HepG2 (cell line): ENCODE measurements around the gene GPA33. TPM values are rescaled to one million over a fixed set of nuclear protein-coding genes. Genes with fewer than 3 reads are reported as not detected.

Source experiments
- ATAC-seq: fragments of 200-7000 bp; cut with Tn5 transposase; 3 replicates; pipeline ENCODE4 v1.9.1; 2020; ENCODE audit warnings: mild to moderate bottlenecking, moderate library complexity
- BruUV-seq: library from RNA; stranded (reverse); fragments of 400-500 nt; replicated peaks from 2 replicates; lab custom pipeline; 2021; lab: Mats Ljungman, UMichigan
- CTCF ChIA-PET: fragments of 300-600 bp; formaldehyde crosslinking; extraction: SDS; loops from one replicate; lab custom pipeline; 2021; ENCODE audit warnings: low total read pairs, inconsistent platforms, low intra/inter-chr PET ratio; lab: Yijun Ruan, JAX
- POLR2A ChIA-PET: fragments of 350-600 bp; sonication (Branson Sonifier 250); formaldehyde crosslinking; loops from one replicate; lab custom pipeline; 2020; ENCODE audit warnings: antibody characterized with exemption, inconsistent platforms; lab: Yijun Ruan, JAX
- DNase-seq: peaks from one replicate; pipeline ENCODE4 v3.0.0-alpha.2; 2015; ENCODE audit warnings: low spot score
- FAIRE-seq: peaks from 3 replicates; lab custom pipeline; 2011; peaks lifted over from hg19 to GRCh38; lab: Jason Lieb, UNC
- H2AFZ ChIP-seq: one replicate; pipeline ENCODE4 v1.6.1; 2011; ENCODE audit warnings: low read length, inconsistent platforms
- H3K27ac ChIP-seq: fragments of 300-600 bp; 3 replicates; pipeline ENCODE4 v1.8.0; 2011; ENCODE audit warnings: mixed run types, mild to moderate bottlenecking, mixed read lengths, low read length, inconsistent platforms; ENCODE audit not compliant: insufficient read depth; ENCODE audit errors: extremely low read length
- H3K27me3 ChIP-seq, 2 experiments: fragments of 200-600 bp in 1 of 2; 2 replicates in 1 of 2; 3 replicates in 1 of 2; pipeline versions ENCODE4 v1.6.0 to v1.8.0; 2011; ENCODE audit warnings: low read length in 2 of 2, mild to moderate bottlenecking in 2 of 2, moderate library complexity in 2 of 2, inconsistent platforms in 1 of 2; ENCODE audit not compliant: insufficient read depth in 2 of 2, control insufficient read depth in 1 of 2
- H3K36me3 ChIP-seq, 2 experiments: fragments of 200-600 bp in 1 of 2; replicated peaks in 1 of 2; 2 replicates in 1 of 2; 3 replicates in 1 of 2; pipeline versions ENCODE4 v1.5.1 to v1.8.0; 2011; ENCODE audit warnings: low read length in 2 of 2, inconsistent platforms in 1 of 2; ENCODE audit not compliant: insufficient read depth in 2 of 2, control insufficient read depth in 1 of 2
- H3K4me1 ChIP-seq: 2 replicates; pipeline ENCODE4 v1.5.1; 2012; ENCODE audit warnings: low read length, inconsistent platforms; ENCODE audit not compliant: insufficient read depth
- H3K4me2 ChIP-seq: 2 replicates; pipeline ENCODE4 v1.6.0; 2011; ENCODE audit warnings: low read depth, low read length, inconsistent platforms
- H3K4me3 ChIP-seq, 3 experiments: fragments of 200-600 bp in 1 of 3; sonication (generic), shearing (Covaris generic) in 1 of 3; replicated peaks in 1 of 3; 2 replicates each; pipeline ENCODE4 v1.5.1; 2011 to 2016; ENCODE audit warnings: low read length in 3 of 3, inconsistent platforms in 2 of 3, low read depth in 2 of 3, mild to moderate bottlenecking in 2 of 3, control low read depth in 1 of 3, mixed read lengths in 1 of 3; ENCODE audit not compliant: insufficient read depth in 1 of 3
- H3K79me2 ChIP-seq: one replicate; pipeline ENCODE4 v1.6.1; 2011; ENCODE audit warnings: low read length, inconsistent platforms; ENCODE audit not compliant: insufficient read depth
- H3K9ac ChIP-seq: 2 replicates; pipeline ENCODE4 v1.6.0; 2011; ENCODE audit warnings: mild to moderate bottlenecking, low read depth, low read length, inconsistent platforms; ENCODE audit not compliant: insufficient read depth
- H3K9me3 ChIP-seq: 2 replicates; pipeline ENCODE4 v1.5.1; 2012; ENCODE audit warnings: mild to moderate bottlenecking, low read length
- H4K20me1 ChIP-seq: 2 replicates; pipeline ENCODE4 v1.6.0; 2011; ENCODE audit warnings: inconsistent platforms, mild to moderate bottlenecking, low read length, moderate library complexity; ENCODE audit not compliant: insufficient read depth
- ATAD3A ChIP-seq: sonication (generic); formaldehyde crosslinking; IDR thresholded peaks from 2 replicates; pipeline ENCODE4 v1.4.0; 2020; ENCODE audit warnings: missing genetic modification reagents
- ATF1 ChIP-seq: IDR thresholded peaks from 2 replicates; pipeline ENCODE4 v1.6.1; 2016; ENCODE audit warnings: mild to moderate bottlenecking, control low read depth
- HNRNPK ChIP-seq: fragments of 200-400 bp; formaldehyde crosslinking; IDR thresholded peaks from 2 replicates; pipeline ENCODE4 v1.6.1; 2018; ENCODE audit warnings: low read length, low read depth, moderate library complexity, mild to moderate bottlenecking; ENCODE audit not compliant: poor library complexity, severe bottlenecking
- HNRNPLL ChIP-seq: fragments of 200-400 bp; formaldehyde crosslinking; IDR thresholded peaks from 2 replicates; pipeline ENCODE4 v1.6.1; 2017; ENCODE audit warnings: mild to moderate bottlenecking, low read depth, low read length; ENCODE audit not compliant: poor library complexity, severe bottlenecking
- KLF16 ChIP-seq, 2 experiments: sonication (generic) in 1 of 2; formaldehyde crosslinking in 1 of 2; IDR thresholded peaks; 2 replicates each; pipeline versions ENCODE4 v1.6.1 to v1.8.0; 2016 to 2023; ENCODE audit warnings: missing genetic modification reagents in 2 of 2, missing compliant biosample characterization in 1 of 2
- MTA3 ChIP-seq: sonication (generic); formaldehyde crosslinking; IDR thresholded peaks from 2 replicates; pipeline ENCODE4 v1.4.0; 2020; ENCODE audit warnings: missing genetic modification reagents
- MYC ChIP-seq: sonication (generic); formaldehyde crosslinking; IDR thresholded peaks from 2 replicates; pipeline ENCODE4 v1.9.0; 2021; ENCODE audit warnings: missing genetic modification reagents, borderline replicate concordance
- ZFP41 ChIP-seq: sonication (generic); formaldehyde crosslinking; IDR thresholded peaks from 2 replicates; pipeline ENCODE4 v1.4.0; 2020; ENCODE audit warnings: mild to moderate bottlenecking, missing genetic modification reagents, borderline replicate concordance
- ZNF296 ChIP-seq: sonication (generic); formaldehyde crosslinking; conservative IDR thresholded peaks from 2 replicates; pipeline ENCODE4 v1.5.0; 2020; ENCODE audit warnings: mild to moderate bottlenecking, missing genetic modification reagents
- ZNF781 ChIP-seq: sonication (generic); formaldehyde crosslinking; IDR thresholded peaks from 2 replicates; pipeline ENCODE4 v1.5.1; 2020; ENCODE audit warnings: borderline replicate concordance, mild to moderate bottlenecking, missing genetic modification reagents; ENCODE audit errors: not compliant biosample characterization
- ZNF83 ChIP-seq: sonication (generic); formaldehyde crosslinking; IDR thresholded peaks from 2 replicates; pipeline ENCODE4 v1.4.0; 2020; ENCODE audit warnings: missing genetic modification reagents, mild to moderate bottlenecking, borderline replicate concordance
- ZNF879 ChIP-seq: sonication (generic); formaldehyde crosslinking; IDR thresholded peaks from 2 replicates; pipeline ENCODE4 v1.8.1; 2023; ENCODE audit warnings: missing genetic modification reagents
- ZSCAN29 ChIP-seq: sonication (generic); formaldehyde crosslinking; conservative IDR thresholded peaks from 2 replicates; pipeline ENCODE4 v1.4.0; 2020; ENCODE audit warnings: mild to moderate bottlenecking, missing genetic modification reagents
- WGBS: methylation state at CpG from one replicate; pipeline ENCODE4 v1.1.6; 2017; ENCODE audit warnings: low lambda C conversion rate; 5-methylcytosine and 5-hydroxymethylcytosine counted together
- in situ Hi-C: cut with HindIII; loops from 2 replicates; pipeline ENCODE4 v1.10.0; 2017; ENCODE audit warnings: low pct_unique_long_range_greater_than_20kb; ENCODE audit not compliant: extremely low pct_ligation_motif_present
- intact Hi-C: fragments of 100-400 bp; cut with micrococcal nuclease; formaldehyde crosslinking; loops from one replicate; pipeline ENCODE4 v1.10.0; 2022; ENCODE audit not compliant: unreplicated experiment
- polyA plus RNA-seq, 8 experiments: library from polyadenylated mRNA; depleted of rRNA in 3 of 8; stranded (reverse) in 7 of 8; unstranded in 1 of 8; fragments of >200 nt; fragmentation: Illumina TruSeq in 4 of 8; extraction: Trizol in 4 of 8; gene quantifications; 2 replicates each; pipeline versions ENCODE4 v1.2.1 to v1.2.3, GENCODE V29; 2011 to 2016; ENCODE audit warnings: low read depth in 4 of 8, missing spikeins in 1 of 8, mixed read lengths in 1 of 8; ENCODE audit not compliant: insufficient read depth in 1 of 8
- total RNA-seq, 5 experiments: library from RNA; depleted of rRNA; stranded (reverse); fragments of >200 nt; fragmentation: Illumina TruSeq; extraction: Trizol; gene quantifications; 2 replicates each; pipeline ENCODE4 v1.2.3, GENCODE V29; 2016; ENCODE audit warnings: low read depth in 1 of 5
- TF ChIP-seq, protein P1 (sequence below): IDR thresholded peaks from 2 replicates; pipeline ENCODE4 v1.6.1; 2012; ENCODE audit warnings: low read depth, low read length, improper control_type of control experiment
- TF ChIP-seq, protein P2 (sequence below): IDR thresholded peaks from 2 replicates; pipeline ENCODE4 v1.6.1; 2016; ENCODE audit warnings: missing genetic modification reagents, missing compliant biosample characterization
- TF ChIP-seq, protein P3 (sequence below): IDR thresholded peaks from 2 replicates; pipeline ENCODE4 v1.6.1; 2016; ENCODE audit warnings: low read depth
- TF ChIP-seq, protein P4 (sequence below): sonication (generic); formaldehyde crosslinking; IDR thresholded peaks from 2 replicates; pipeline ENCODE4 v1.4.0; 2020; ENCODE audit warnings: missing genetic modification reagents

GPA33 gene
- total and polyA plus RNA-seq, 2 of the 13 experiments (the other 11 are each of a cell fraction or from before 2014, with no cell fraction given) = not detected

GRCh38 chr1:167089939-167090313, 251 bp downstream of the GPA33 start:
- Histone ChIP-seq H4K20me1 (no peaks in the 10 kb centered on the region), H3K9me3 (no peaks in the 10 kb centered on the region), H3K79me2 (no peaks in the 10 kb centered on the region), H3K4me1 (no peaks in the 10 kb centered on the region), H3K4me3 (no peak overlapping the region), H3K9ac (no peak overlapping the region), H3K27me3 (peaks cover 6 to 13% of the 10 kb centered on the region in 2 experiments; a peak in 3 of 5 replicates), H3K27ac (no peak overlapping the region), H2AFZ (no peak overlapping the region), H3K36me3 (no peaks in the 10 kb centered on the region), H3K4me2 (no peak overlapping the region)
- FAIRE-seq = no peak
- no peak for ATAC-seq
- DNase-seq = no peak
- 57% methylated on average over 1 of the region's 2 CpGs for WGBS
- no TSS peak for BruUV-seq
- intact Hi-C loops (loop anchor here (10.0 kb wide), 1 partner anchor 615 kb away; no protein-coding TSS in a partner anchor), in situ Hi-C loops (no loop called here)
- CTCF ChIA-PET = no interaction called here
- POLR2A ChIA-PET = no interaction called here
- no peak for TF ChIP-seq HNRNPLL
- no peak for TF ChIP-seq MYC (CRISPR knock-in tag)
- TF ChIP-seq ZNF83 (CRISPR knock-in tag) = no peak
- TF ChIP-seq ZFP41 (CRISPR knock-in tag) = no peak
- TF ChIP-seq ATF1 = no peak
- TF ChIP-seq MTA3 = no peak
- no peak for TF ChIP-seq ZNF781 (CRISPR knock-in tag)
- TF ChIP-seq ZSCAN29 (CRISPR knock-in tag) = no peak
- TF ChIP-seq ZNF296 = no peak
- TF ChIP-seq, protein P1, sequence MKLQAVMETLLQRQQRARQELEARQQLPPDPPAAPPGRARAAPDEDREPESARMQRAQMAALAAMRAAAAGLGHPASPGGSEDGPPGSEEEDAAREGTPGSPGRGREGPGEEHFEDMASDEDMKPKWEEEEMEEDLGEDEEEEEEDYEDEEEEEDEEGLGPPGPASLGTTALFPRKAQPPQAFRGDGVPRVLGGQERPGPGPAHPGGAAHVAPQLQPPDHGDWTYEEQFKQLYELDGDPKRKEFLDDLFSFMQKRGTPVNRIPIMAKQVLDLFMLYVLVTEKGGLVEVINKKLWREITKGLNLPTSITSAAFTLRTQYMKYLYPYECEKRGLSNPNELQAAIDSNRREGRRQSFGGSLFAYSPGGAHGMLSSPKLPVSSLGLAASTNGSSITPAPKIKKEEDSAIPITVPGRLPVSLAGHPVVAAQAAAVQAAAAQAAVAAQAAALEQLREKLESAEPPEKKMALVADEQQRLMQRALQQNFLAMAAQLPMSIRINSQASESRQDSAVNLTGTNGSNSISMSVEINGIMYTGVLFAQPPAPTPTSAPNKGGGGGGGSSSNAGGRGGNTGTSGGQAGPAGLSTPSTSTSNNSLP = no peak
- TF ChIP-seq HNRNPK = no peak
- TF ChIP-seq, protein P2, sequence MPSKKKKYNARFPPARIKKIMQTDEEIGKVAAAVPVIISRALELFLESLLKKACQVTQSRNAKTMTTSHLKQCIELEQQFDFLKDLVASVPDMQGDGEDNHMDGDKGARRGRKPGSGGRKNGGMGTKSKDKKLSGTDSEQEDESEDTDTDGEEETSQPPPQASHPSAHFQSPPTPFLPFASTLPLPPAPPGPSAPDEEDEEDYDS (CRISPR knock-in tag) = no peak
- TF ChIP-seq ZNF879 (CRISPR knock-in tag) = no peak
- TF ChIP-seq KLF16 (CRISPR knock-in tag; IDR thresholded peaks at IDR 0.05) = no peak
- TF ChIP-seq, protein P3, sequence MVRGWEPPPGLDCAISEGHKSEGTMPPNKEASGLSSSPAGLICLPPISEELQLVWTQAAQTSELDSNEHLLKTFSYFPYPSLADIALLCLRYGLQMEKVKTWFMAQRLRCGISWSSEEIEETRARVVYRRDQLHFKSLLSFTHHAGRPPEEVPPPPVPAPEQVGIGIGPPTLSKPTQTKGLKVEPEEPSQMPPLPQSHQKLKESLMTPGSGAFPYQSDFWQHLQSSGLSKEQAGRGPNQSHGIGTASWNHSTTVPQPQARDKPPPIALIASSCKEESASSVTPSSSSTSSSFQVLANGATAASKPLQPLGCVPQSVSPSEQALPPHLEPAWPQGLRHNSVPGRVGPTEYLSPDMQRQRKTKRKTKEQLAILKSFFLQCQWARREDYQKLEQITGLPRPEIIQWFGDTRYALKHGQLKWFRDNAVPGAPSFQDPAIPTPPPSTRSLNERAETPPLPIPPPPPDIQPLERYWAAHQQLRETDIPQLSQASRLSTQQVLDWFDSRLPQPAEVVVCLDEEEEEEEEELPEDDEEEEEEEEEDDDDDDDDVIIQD (CRISPR knock-in tag) = no peak
- TF ChIP-seq, protein P4, sequence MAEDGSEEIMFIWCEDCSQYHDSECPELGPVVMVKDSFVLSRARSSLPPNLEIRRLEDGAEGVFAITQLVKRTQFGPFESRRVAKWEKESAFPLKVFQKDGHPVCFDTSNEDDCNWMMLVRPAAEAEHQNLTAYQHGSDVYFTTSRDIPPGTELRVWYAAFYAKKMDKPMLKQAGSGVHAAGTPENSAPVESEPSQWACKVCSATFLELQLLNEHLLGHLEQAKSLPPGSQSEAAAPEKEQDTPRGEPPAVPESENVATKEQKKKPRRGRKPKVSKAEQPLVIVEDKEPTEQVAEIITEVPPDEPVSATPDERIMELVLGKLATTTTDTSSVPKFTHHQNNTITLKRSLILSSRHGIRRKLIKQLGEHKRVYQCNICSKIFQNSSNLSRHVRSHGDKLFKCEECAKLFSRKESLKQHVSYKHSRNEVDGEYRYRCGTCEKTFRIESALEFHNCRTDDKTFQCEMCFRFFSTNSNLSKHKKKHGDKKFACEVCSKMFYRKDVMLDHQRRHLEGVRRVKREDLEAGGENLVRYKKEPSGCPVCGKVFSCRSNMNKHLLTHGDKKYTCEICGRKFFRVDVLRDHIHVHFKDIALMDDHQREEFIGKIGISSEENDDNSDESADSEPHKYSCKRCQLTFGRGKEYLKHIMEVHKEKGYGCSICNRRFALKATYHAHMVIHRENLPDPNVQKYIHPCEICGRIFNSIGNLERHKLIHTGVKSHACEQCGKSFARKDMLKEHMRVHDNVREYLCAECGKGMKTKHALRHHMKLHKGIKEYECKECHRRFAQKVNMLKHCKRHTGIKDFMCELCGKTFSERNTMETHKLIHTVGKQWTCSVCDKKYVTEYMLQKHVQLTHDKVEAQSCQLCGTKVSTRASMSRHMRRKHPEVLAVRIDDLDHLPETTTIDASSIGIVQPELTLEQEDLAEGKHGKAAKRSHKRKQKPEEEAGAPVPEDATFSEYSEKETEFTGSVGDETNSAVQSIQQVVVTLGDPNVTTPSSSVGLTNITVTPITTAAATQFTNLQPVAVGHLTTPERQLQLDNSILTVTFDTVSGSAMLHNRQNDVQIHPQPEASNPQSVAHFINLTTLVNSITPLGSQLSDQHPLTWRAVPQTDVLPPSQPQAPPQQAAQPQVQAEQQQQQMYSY (CRISPR knock-in tag) = no peak
- no peak for TF ChIP-seq ATAD3A (CRISPR knock-in tag)
